ENCODE results near the gene SLC16A12.

SLC16A12 gene

DNA sequence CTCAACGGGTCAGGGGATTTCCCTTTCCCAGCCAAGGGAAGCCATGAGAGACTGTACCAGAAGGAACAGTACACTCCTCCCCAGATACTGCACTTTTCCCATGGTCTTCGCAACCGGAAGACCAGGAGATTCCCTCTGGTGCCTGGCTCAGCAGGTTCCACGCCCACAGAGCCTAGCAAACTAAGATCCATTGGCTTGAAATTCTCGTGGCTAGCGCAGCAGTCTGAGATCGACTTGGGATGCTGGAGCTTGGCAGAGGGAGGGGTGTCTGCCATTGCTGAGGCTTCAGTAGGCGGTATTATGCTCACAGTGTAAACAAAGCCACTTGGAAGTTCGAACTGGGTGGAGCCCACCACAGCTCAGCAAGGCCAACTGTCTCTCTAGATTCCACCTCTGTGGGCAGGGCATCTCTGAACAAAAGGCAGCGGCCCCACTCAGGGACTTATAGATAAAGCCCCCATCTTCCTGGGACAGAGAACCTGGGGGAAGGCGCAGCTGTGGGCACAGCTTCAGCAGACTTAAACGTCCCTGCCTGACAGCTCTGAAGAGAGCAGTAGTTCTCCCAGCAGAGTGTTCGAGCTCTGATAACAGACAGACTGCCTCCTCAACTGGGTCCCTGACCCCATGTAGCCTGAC, 29.6 kb downstream of the SLC16A12 start:
- DNase-seq, result no peak

DNA sequence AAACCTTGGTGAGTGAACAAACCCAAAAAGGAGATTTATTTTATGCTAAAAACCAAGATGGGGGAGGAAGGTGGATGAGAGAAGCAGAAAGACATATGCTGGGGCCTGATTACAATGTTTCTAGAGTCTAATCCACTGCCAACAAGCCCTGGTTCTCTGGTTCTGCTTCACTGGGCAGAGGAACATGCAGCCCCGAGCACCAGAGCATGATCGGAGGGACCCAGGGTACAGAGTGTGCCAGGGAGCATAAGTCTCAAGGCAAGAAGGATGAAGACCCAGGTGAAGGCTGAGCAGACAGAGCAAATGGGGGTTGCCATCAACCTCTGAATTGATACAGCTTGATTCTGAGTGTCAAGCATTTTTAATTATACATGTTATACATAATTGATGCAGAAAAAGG, 30.7 kb downstream of the SLC16A12 start:
- DNase-seq, result no peak

DNA sequence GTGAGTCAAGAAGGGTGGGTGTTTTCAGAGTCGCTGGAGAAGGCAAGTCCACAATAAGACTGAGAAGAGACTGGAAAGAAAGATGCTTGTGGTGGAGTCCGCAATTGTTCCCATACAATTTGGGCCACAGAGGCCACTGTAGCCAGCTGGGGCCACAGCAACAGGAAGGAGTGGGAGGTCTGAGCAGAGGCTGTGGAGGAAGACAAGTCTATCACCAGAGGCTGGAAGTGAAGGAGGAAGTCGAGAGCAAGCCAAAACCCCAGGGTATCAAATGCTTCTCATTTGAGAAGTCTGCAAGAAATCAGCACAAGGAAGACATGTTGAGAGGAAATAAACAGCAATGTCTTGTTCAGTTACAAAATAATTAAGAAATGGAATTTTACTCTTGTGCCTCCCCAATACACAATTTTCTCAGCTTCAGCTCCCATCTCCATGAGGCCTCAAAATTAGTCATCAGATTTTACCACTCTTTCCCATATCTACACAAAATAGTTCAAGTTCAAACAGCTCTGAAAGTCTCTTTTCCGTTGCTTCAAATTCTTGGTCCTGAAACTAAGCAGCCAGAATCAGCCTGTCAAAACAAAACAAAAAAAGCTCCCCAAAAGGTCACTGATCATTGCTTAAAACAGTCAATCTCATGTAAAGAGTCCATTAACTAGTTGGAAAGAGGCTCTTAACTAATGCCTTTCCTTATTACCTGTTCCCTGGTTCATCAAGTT, 31.6 kb downstream of the SLC16A12 start:
- no peak for DNase-seq

DNA sequence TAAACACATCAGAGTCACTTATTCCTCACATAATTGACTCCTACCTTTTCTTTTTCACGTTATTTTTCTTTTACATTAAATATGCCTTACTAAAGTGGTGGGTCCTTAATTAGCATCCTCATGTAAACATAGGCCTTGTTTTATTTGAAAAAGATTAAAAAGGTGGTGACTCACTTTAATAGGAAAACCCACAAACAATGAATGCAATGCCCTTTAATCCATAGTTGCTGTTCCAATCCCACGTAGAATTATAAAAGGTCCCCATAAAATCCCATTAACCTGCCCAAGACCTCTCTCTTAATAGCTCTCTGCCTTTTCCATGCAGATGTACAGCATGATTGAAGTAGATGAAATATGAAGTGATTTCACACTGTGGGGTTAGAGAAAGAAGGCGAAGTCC, 32.2 kb downstream of the SLC16A12 start:
- DNase-seq, result no peak

DNA sequence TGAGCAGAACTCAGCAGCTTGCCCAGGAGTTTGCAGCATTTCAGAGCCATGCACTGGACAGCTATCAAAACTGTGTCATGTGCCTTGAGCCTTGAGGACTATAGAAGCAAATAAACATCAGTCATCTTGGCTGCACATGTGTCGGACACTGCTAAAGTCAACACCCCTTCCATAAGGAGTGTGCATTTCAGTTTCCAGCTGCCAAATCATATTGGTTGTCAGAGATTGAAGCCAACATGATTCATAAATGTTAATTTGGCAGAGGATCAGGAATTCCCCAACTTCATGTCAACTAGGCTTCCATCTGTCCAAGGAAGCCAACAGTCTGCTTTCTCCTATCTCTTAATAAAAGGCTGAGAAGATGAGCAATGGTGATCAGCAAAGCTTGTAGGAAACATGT, 32.8 kb downstream of the SLC16A12 start:
- no peak for DNase-seq

DNA sequence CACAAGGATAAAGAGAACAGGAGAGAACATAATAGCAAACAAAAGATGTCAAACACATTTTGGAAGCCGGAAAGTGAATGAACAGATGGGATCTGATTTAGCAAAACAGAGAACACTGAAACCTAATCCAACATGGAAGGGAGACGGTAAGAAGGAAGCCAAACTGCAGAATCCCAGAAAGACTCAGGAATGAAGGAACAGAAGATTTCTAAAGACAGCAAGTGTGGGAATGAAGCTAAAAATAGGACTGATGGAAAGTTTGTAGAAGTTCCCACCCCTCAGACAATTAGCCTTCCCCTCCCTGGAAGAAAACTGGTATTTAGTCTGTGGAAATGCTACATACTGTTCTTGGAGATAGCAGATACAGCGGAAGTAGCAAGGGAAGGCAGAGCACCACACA, 40.8 kb downstream of the SLC16A12 start:
- no peak for DNase-seq

DNA sequence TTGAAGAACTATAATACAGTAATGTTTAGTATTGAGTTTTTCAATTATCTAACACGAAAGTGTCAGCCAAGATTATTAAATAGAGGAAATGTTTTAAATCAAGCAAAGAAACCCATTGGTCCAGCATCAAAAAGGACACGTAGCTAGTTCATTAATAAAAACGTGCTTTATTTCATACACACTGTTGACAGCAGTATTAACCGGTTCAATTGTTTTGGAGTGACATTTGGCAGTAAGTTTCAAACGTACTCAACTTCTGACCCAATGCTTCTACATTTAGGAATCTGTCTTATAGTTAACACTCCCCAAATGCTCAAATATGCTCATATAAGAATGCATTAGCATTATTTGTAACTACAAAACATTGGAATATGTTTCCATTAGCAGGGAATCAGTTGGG, 41.3 kb downstream of the SLC16A12 start:
- no peak for DNase-seq

DNA sequence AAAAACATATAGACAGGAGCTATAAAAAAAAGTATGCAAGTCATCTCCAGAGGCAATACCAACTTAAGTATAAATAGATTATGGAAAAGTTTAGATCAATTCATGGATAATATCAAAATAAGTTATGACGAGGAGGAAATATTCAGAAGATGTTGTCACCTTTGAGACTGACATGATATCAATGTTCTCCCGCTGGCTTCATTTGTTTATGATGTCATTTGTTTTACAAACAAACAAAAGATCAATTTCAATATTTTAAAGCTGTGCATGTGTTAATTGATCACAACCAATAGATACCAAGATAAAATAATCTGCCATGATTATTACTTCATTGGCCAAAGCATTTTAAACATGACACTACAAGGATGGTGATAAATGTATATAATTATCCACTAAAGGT, 43.5 kb downstream of the SLC16A12 start:
- no peak for DNase-seq

DNA sequence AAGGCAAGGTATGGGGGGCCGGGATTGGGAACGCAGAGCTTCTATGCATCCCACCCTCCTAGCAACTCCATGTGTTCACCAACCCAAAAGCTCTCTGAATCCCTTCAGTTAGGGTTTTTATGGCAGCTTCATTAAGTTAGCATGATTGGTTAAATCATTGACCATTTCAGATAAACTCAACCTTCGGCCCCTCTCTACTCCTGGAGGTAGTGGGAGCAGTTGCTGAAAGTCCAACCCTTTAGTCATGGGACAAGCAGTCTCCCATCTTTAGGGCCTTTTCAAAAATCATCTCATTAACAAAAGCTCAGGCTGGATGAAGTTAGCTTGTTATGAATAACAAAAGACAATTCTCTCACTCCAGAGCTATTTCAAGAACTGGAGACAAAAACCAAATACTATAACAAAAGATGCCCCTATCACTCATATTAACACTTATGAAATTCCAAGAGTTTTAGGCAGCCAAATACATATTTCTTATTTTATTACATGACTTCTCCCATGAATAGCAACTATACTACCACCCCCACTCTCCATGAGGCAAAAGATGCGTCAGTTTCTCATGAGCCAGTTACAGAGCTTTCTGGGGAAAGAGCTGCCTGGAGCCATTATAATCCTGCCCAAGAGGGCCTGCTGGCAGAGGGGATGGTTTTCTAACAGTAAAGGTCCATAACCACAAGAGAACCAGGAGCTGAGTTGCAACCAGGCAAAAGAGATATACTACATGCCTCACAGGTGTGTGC, 44.6 kb downstream of the SLC16A12 start:
- no peak for DNase-seq

DNA sequence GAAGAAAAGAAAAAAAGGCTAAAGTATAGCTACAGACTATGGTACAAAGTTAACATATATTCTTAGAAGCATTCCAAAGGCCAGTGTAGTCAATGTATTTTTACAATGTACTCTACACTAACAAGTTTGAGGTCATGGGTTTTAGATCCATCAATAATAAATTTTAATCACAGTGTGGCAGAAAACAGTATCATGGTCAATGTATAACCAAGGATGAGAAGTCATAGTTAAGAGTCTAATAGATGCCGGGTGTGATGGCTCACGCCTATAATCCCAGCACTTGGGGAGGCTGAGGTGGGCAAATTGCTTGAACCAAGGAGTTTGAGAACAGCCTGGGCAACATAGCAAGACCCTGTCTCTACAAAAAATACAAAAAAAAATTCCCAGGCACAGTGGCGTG, 53.1 kb downstream of the SLC16A12 start:
- DNase-seq, result no peak

DNA sequence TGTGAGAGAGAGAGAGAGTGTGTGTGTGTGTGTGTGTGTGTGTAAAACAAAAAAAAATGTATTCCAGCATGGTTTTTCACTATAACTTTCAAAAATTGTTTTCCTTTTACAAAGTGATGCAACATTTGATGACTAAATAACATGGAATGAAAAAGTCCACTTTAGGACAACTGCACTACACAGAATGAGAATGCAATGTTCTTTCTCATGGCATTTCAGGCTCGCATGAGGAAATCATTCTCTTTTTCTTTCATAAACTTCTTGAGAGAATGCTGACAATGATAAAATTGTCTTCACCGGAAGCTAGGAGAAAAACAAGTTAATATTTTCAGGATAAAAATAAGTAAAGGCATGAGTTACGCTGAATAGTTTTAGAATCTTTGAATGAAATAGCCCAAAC, 53.7 kb downstream of the SLC16A12 start:
- no peak for DNase-seq

DNA sequence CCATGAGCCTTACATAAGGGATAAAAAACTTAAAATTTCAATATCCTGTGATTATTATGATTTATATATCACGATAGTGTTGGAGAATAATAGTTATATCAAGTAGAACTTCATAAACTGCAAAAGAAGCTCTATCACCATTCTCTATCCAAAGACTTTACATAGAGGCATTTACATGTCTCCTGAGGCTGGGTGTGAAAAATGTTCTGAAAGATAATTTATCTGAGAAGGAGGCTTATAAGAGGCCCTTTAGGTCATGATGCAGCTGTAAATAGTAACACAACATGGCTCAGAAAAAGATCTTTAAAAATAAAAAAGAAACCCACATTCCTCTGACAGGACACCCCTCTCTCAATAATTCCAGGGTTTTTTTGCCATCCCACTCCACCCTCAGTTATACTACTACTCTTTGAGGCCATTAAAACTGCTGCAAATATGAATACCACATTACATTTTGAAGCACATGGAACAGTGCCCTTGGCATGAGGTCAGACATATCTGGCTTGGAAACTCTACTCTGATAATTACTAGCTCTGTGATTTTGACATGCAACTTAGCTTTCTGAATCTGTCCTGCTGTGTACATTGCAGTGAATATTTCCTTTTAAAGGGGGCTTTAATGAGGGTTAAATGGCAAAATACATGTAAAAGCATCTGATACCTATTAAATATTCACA, 55.5 kb downstream of the SLC16A12 start:
- DNase-seq, result no peak

DNA sequence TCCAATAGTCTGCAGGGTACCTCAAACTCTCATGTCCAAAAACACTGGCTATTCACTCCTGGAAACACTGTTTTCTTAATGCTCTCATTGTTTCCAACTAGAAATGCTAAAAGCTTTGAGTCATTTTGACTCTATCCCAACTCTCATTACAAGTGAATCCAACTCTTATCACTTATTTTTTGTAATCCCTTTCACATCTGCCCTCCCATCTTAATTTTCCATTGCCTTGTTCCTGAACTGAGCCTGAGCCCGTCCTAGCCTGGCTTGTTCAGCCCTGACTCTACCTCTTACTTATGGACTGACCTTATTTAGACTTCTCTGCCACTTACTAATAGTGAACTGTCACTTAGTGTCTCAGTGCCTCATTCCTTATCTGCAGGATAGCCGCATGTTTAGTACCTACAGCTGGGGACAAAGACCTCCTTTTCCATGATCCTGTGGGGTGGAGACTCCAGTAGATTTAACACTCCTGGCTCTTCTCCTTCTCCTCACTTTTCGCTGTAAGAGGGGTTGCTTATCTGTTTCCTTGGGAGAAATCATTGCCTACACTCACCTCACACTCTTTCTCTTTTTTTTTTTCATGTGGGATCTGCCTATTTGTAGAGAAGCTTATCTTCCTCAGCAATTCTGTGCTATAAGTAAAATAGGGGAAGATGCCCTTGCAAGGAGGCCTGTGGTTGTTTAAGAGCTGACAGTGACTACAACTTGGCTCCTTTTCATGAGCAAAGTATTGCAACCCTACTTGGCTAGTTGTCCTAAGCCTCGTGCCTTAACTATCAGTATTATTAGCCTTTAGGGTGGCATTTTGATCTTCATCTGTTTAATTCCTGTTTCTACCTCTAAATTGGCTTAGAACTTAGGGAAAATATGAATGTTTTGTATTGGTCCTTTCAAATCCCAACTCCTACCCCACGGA, 56.4 kb downstream of the SLC16A12 start:
- no peak for DNase-seq

DNA sequence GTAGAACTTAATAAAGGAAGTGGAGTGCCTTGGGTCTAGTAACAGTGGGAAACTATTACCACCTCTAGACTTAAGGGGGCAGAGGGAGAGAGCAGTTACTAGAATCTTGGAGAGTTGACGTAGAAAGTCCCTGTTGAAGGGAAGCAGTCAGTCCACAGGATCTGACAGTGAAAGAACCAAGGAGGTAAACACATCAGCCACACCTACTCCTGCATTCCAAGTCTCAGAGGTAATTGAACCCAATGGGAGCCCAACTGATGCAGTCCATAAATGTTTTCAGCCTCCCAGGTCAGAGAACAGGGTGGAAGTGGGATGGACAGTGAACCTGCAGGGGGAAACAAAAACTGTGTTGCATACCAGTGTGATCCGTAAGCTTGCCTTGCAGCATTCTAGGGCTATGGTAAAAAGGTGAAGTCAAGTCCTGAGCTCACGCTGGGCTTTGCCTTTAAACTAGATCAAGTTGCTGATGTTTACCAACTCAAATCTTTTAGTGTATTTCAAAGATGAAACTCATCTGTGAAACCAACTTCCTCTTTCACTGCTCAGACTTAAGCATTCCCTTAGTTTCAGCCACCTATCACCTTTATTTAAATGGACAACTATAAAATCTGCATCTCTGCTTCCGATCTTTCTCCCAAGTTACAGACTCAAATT, 57.2 kb downstream of the SLC16A12 start:
- DNase-seq, result no peak

DNA sequence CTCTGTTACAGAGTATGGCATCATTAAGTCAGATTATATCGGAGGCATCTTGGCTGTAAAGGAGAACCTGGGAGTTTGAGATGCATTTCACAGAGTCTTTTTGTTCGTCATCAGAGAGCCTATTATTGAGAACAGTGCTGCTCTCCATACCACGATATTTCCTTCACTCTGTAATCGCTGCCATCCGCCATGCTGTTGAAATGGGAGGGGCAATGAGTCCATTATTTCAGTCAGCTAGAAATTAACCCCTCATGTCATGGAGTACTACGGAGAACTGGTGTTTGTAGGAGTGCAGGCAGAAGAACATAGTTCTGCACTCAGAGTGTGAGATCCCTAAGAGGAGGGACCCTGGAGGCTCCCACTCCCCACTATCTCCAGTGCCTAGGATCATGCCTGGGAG, 59.2 kb downstream of the SLC16A12 start:
- no peak for DNase-seq

DNA sequence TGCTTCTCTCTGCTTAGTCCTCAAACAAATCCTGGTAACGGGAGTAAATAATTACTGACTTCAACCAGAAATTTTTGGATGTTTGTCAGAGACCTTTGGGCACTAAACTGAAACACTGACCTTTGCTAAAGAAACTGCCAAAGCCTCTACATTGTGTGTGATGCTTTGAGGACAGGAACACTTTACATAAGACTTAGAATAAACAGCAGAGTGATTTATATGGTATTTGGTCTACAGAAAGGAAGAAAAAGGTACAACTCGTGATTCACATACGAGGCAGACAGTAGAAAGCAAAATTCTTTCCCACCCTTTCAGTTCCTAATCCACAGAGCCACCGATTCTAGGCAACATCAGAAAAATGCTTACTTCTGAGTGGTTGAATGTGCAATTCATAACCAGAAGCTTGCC, 59.8 kb downstream of the SLC16A12 start:
- DNase-seq, result no peak

DNA sequence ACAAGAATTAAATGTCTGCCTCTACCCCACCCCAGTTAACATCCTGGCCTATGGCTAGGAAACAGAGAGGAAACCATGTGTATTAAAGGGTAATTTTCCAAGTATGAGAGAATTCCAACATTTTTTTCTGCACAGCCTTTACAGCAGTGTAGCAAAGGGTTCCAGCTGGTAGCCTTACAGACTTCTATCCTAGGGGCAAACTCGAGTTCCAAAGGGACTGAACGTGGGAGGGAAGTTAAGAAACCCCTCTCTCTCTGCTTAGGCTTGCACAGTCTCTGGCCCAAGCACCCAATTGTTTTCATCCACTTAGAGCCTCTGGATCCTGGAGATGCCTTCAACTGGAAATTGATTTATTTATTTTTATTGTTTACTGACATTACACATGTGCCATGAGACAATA, 60.3 kb downstream of the SLC16A12 start:
- DNase-seq, result no peak

DNA sequence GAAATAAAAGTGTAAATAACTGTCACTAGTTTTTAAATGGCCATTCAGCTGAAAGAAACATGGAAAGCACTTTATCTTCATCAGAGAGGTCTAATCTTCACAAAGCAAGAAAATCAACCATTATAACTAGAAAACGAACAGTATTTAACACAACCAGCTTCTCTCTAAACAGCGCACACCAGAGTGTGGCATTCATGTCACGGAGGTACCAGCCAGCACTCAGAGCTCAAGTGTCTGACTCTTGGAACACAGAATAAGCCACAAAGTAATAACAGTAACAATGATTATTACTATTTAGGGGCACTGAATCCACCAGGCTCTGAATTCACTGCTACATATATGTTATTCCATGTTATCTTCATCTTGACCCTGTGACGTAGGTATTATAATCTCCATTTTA, 60.9 kb downstream of the SLC16A12 start:
- DNase-seq, result no peak

DNA sequence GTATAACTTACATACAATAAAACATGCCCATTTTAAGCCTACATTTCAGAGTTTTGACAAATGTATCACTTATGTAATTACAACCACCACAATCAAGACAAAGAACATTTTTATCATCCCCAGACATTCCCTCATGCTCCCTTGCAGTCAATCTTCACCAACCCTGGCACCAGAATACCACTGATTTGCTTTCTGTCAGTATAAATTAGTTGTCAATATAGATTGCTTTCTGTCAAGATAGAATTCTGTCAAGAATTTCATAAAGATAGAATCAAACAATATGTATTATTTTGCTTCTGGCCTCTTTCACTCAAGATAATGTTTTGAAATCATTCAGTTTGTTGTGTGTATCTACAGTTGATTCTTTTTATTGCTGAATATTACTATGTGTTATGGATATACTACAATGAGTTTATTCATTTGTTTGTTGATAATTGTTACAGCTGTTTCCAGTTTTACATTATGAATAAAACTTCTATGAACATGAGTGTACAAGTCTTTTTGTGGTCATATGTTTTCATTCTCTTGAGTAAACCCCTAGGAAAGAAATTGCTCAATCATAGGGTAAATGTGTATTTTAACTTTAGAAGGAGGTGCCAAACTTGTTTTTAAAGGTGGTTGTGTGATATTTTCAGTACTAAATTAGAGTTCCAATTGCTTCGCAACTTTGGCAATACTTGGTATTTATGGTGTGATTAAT, 64.1 kb downstream of the SLC16A12 start:
- DNase-seq, result no peak

DNA sequence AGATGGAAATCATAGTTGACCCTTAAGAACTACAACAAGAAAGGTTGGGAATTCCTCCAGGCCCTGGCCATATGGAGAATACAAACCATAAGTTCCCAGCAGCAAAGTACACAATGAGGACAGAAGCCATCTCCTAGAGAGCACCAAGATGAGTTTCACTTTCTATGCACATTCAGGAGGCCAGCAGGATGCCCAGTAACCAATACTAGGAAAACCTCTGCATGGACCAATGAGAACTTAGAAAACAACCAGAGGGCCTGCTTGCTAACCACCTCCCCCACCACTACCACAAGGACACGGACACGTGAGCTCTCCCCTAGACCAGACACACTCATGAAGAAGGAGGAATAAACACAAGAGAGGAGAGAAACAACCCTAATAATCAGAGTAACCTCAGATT, 64.8 kb downstream of the SLC16A12 start:
- no peak for DNase-seq

DNA sequence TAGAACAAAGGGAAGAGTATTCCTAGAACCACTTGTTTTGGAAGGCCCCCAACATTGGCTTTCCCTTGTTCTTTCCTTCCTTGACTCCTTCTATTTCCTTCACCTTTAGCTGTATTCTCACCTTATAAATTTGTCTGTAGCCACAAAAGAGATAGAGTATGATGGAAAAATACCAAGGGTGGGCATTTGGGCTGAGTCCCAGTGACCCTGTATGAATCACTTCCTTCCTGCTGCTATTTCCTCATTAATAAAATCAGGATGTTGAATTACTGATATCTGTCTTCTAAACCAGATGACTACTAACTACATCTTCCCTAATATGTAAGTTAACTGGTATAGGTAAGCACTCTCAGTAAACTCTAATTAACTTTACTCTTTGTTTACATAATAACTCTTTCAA, 65.9 kb downstream of the SLC16A12 start:
- no peak for DNase-seq

All from retina (tissue), 1 donor.